Airway epithelial cell (primary cell): ENCODE data around the gene MED17. TPM values are rescaled to one million over a fixed set of nuclear protein-coding genes. Genes with fewer than 3 reads are reported as not detected.

Source experiments
- total RNA-seq: library from RNA; depleted of rRNA; stranded (reverse); fragments of >200 nt; gene quantifications from 2 replicates; pipeline ENCODE4 v1.2.3, GENCODE V29; 2015

MED17 gene
- 22.1 and 27.5 TPM in 2 replicates for total RNA-seq

DNA sequence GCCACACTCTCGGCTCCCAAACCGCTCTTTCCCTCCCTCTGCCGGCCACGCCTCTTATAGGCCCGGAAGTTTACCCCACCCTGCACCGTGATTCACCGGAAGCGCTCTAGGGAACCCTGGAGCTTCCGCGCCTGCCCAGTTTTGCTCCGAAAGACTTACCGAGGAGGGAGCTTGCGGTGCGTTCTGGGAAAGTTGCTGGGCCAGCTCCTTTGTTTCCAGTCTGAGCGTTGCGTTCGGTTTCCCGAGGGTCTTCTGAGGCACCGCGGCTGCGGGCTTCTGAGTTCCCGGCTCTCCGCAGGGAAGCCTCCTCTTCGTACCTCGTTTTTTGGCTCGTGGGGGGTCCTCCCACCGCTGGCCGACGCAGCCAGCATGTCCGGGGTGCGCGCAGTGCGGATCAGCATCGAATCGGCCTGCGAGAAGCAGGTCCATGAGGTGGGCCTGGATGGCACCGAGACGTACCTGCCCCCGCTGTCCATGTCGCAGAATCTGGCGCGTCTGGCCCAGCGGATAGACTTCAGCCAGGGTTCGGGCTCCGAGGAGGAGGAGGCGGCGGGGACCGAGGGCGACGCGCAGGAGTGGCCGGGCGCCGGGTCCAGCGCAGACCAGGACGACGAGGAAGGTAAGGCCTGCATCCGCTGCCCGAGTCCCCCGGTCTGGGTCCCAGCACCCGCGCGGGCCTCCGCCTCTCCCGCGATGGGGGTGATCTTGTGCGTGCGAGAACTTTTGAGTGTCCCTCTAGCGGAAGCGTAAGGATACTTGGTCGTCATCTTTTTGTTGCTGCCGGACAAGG is at the start of gene MED17:
MED17 (plus strand) TSS at position 138 of the 790 bp plus-strand sequence; CDS start at position 370, 232 bp downstream.

DNA sequence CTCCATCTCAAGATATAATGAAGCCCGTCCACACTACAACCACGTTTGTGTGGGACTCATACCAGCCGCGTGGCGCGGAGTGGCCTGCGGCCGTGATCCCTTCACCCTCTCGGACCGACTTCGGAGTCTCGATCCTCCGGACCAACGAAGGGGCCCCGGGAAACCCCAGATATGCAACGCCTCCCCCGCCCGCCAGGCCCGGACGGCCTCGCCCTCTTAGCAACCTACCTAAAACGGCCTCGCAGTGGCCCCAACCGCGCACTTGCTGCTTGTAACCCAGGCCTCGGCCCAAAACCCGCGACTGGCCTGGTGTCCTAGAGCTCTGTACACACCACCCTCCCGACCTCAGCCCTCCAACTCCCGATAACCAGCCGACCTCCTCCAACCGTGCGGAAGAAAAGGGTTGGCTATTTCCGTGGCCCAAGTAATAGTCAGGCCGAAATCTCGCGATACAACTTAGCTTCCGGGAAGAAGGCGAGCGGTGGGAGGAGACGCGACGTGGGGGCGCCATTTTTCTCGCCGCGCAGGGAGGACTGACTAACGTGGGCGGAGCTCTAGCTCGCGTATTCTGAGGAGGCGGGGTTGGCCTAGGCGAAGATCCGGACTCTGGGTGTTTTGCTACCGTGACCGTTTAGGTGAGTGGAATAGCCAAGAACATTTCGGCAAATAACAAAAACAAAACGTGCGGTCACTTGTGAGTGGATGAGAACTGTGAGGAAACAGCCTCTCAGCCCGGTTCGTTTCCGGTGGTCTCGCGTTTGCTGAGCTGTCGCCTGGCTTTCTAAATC is 42.8 kb upstream of the MED17 start, which contains the start of the genes C11orf54 and TAF1D:
C11orf54 (plus strand) TSS at position 579 of the 788 bp plus-strand sequence. CDS start 5,722 bp downstream, outside the sequence.
TAF1D (minus strand) TSS at position 402 of the 788 bp plus-strand sequence. CDS start 2,191 bp downstream, outside the sequence.

DNA sequence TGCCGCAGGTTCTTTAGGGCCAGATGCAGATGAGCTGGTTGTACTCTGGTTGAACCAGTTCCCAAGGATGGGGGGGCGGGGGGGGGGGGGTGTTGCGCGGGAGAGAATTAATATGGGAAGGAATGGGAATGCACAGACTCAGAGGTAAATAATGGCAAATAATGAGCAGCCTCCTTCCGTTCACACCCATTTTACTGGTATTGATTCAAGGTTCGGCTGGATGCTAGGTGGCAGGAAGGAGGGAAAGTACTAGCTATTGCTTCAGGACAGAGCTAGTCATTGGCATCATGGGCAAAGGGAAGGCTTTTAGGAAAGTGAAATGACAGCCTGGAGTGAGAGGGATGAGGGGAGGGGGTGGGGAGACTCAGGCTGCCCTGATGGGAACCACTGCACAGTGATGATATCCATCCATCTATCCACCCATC is 66.5 kb downstream of the MED17 start, which contains the start of gene VSTM5:
VSTM5 (minus strand) TSS at position 25 of the 425 bp plus-strand sequence. CDS start 116 bp downstream, outside the sequence.

Other genes starting within 250 kb of the MED17 start
- 4.0 and 6.6 TPM in 2 replicates for gene SMCO4, start 240.9 kb upstream of the MED17 start, total RNA-seq
- 7.9 and 11.9 TPM in 2 replicates for gene CEP295, start 122.6 kb upstream of the MED17 start, total RNA-seq
- gene TAF1D, start 42.8 kb upstream of the MED17 start, total RNA-seq = 85.1 and 92.5 TPM in 2 replicates
- 6.6 and 13.3 TPM in 2 replicates for gene C11orf54, start 42.6 kb upstream of the MED17 start, total RNA-seq
- 0.09 and 0.35 TPM in 2 replicates for gene VSTM5, start 66.3 kb downstream of the MED17 start, total RNA-seq
- 0.79 and 1.1 TPM in 2 replicates for gene HEPHL1, start 237.1 kb downstream of the MED17 start, total RNA-seq